ENCODE results near the gene PPP6C. TPM values are rescaled to one million over a fixed set of nuclear protein-coding genes. Genes with fewer than 3 reads are reported as not detected.
A peak's percentile ranks its signal among the peaks of the same experiment; 100 is the strongest.
"Not testable (repeated sequence)": the region's sequence is repeated elsewhere in the genome, so short reads cannot be mapped to it uniquely, and the experiment has no call there.

Gene PPP6C
- 10 to 100 TPM; 50.1 to 52.4 (median 51.4) TPM for total RNA-seq

GRCh38 chr9:125189361-125190289 is at the start of gene PPP6C:
TSS of gene PPP6C (minus strand) at chr9:125189803. CDS start at chr9:125189718, 85 bp downstream.
- H3K36me3 Mint-ChIP-seq (ENCODE audit: insufficient read depth) = peaks cover 3% of the 10 kb centered on the region
- DNase-seq (peak; percentile 96), ATAC-seq (peak; percentile 92 to 96)
- peak within 1 kb of the TSS; percentile 93 for H3K4me3 Mint-ChIP-seq
- peaks cover 54% of the 10 kb centered on the region for H3K4me1 Mint-ChIP-seq (ENCODE audit: low read depth)
- H3K9me3 Mint-ChIP-seq = no peaks in the 10 kb centered on the region
- no peaks in the 10 kb centered on the region for H3K27me3 Mint-ChIP-seq (ENCODE audit: low read depth)

- H3K9me3 Mint-ChIP-seq = no peaks in the 10 kb centered on the region
- peaks cover 55% of the 10 kb centered on the region for H3K36me3 Mint-ChIP-seq (ENCODE audit: insufficient read depth)
- H3K4me3 Mint-ChIP-seq = peak overlapping the region; percentile 99
- ATAC-seq = no peak
- no peaks in the 10 kb centered on the region for H3K27me3 Mint-ChIP-seq (ENCODE audit: low read depth)
- DNase-seq = no peak
- peaks cover 56% of the 10 kb centered on the region for H3K4me1 Mint-ChIP-seq (ENCODE audit: low read depth)
These were observed 49.4 kb upstream of the PPP6C start for GRCh38 chr9:125238915-125239446.

GRCh38 chr9:125238127-125238914 is 48.7 kb upstream of the PPP6C start:
- no peaks in the 10 kb centered on the region for H3K27me3 Mint-ChIP-seq (ENCODE audit: low read depth)
- H3K4me1 Mint-ChIP-seq (ENCODE audit: low read depth) = peaks cover 54% of the 10 kb centered on the region
- peak overlapping the region; percentile 99 for H3K4me3 Mint-ChIP-seq
- H3K36me3 Mint-ChIP-seq (ENCODE audit: insufficient read depth) = peaks cover 58% of the 10 kb centered on the region
- no peaks in the 10 kb centered on the region for H3K9me3 Mint-ChIP-seq
- DNase-seq = no peak
- no peak for ATAC-seq

- not testable (repeated sequence) for H3K9me3 Mint-ChIP-seq; H3K27me3 Mint-ChIP-seq (ENCODE audit: low read depth); DNase-seq; ATAC-seq
- Mint-ChIP-seq H3K4me1 (ENCODE audit: low read depth) (peaks cover 45% of the 10 kb centered on the region), H3K4me3 (peak overlapping the region; percentile 99), H3K36me3 (ENCODE audit: insufficient read depth) (peaks cover 62% of the 10 kb centered on the region)
These were observed 47.0 kb upstream of the PPP6C start for GRCh38 chr9:125236520-125237159.

GRCh38 chr9:125235804-125236519 is 46.4 kb upstream of the PPP6C start:
- peaks cover 59% of the 10 kb centered on the region for H3K36me3 Mint-ChIP-seq (ENCODE audit: insufficient read depth)
- no peaks in the 10 kb centered on the region for H3K9me3 Mint-ChIP-seq
- no peaks in the 10 kb centered on the region for H3K27me3 Mint-ChIP-seq (ENCODE audit: low read depth)
- peak overlapping the region; percentile 99 for H3K4me3 Mint-ChIP-seq
- peaks cover 45% of the 10 kb centered on the region for H3K4me1 Mint-ChIP-seq (ENCODE audit: low read depth)
- no peak for ATAC-seq
- no peak for DNase-seq

- not testable (repeated sequence) for H3K27me3 Mint-ChIP-seq (ENCODE audit: low read depth); ATAC-seq; H3K4me3 Mint-ChIP-seq; DNase-seq; H3K9me3 Mint-ChIP-seq
- Mint-ChIP-seq H3K4me1 (ENCODE audit: low read depth) (peaks cover 43% of the 10 kb centered on the region), H3K36me3 (ENCODE audit: insufficient read depth) (peaks cover 46% of the 10 kb centered on the region)
These were observed 44.5 kb upstream of the PPP6C start for GRCh38 chr9:125234099-125234498.

- DNase-seq (no peak), ATAC-seq (peak in 1 of 2 donors; percentile 30)
- Mint-ChIP-seq H3K4me3 (no peak overlapping the region), H3K27me3 (ENCODE audit: low read depth) (no peaks in the 10 kb centered on the region), H3K36me3 (ENCODE audit: insufficient read depth) (peaks cover 42% of the 10 kb centered on the region), H3K4me1 (ENCODE audit: low read depth) (peaks cover 39% of the 10 kb centered on the region), H3K9me3 (no peaks in the 10 kb centered on the region)
These were observed 44.1 kb upstream of the PPP6C start for GRCh38 chr9:125233678-125234077.

- Mint-ChIP-seq H3K4me1 (ENCODE audit: low read depth) (no peaks in the 10 kb centered on the region), H3K9me3 (no peaks in the 10 kb centered on the region), H3K27me3 (ENCODE audit: low read depth) (no peaks in the 10 kb centered on the region), H3K4me3 (no peak overlapping the region), H3K36me3 (ENCODE audit: insufficient read depth) (peaks cover 14% of the 10 kb centered on the region)
- ATAC-seq (no peak), DNase-seq (no peak)
These were observed 38.2 kb upstream of the PPP6C start for GRCh38 chr9:125227761-125228160.

GRCh38 chr9:125224858-125225257 is 35.3 kb upstream of the PPP6C start:
- H3K4me3 Mint-ChIP-seq; H3K4me1 Mint-ChIP-seq (ENCODE audit: low read depth); ATAC-seq; H3K9me3 Mint-ChIP-seq; DNase-seq; H3K27me3 Mint-ChIP-seq (ENCODE audit: low read depth): not testable (repeated sequence)
- peaks cover 13% of the 10 kb centered on the region for H3K36me3 Mint-ChIP-seq (ENCODE audit: insufficient read depth)

GRCh38 chr9:125218621-125219020 is 29.0 kb upstream of the PPP6C start:
- Mint-ChIP-seq H3K4me3 (no peak overlapping the region), H3K27me3 (ENCODE audit: low read depth) (no peaks in the 10 kb centered on the region), H3K36me3 (ENCODE audit: insufficient read depth) (peaks cover 15% of the 10 kb centered on the region), H3K9me3 (no peaks in the 10 kb centered on the region), H3K4me1 (ENCODE audit: low read depth) (no peaks in the 10 kb centered on the region)
- ATAC-seq (no peak), DNase-seq (no peak)

GRCh38 chr9:125214186-125214585 is 24.6 kb upstream of the PPP6C start:
- ATAC-seq (no peak), DNase-seq (no peak)
- Mint-ChIP-seq H3K4me3 (no peak overlapping the region), H3K4me1 (ENCODE audit: low read depth) (no peaks in the 10 kb centered on the region), H3K27me3 (ENCODE audit: low read depth) (no peaks in the 10 kb centered on the region), H3K36me3 (ENCODE audit: insufficient read depth) (peaks cover 21% of the 10 kb centered on the region), H3K9me3 (no peaks in the 10 kb centered on the region)

- peaks cover 32% of the 10 kb centered on the region for H3K36me3 Mint-ChIP-seq (ENCODE audit: insufficient read depth)
- no peak for DNase-seq
- ATAC-seq = no peak
- no peaks in the 10 kb centered on the region for H3K27me3 Mint-ChIP-seq (ENCODE audit: low read depth)
- no peak overlapping the region for H3K4me3 Mint-ChIP-seq
- H3K9me3 Mint-ChIP-seq = no peaks in the 10 kb centered on the region
- H3K4me1 Mint-ChIP-seq (ENCODE audit: low read depth) = peaks cover 10% of the 10 kb centered on the region
These were observed 14.9 kb upstream of the PPP6C start for GRCh38 chr9:125204477-125204876.

- H3K27me3 Mint-ChIP-seq (ENCODE audit: low read depth) = no peaks in the 10 kb centered on the region
- H3K36me3 Mint-ChIP-seq (ENCODE audit: insufficient read depth) = peaks cover 28% of the 10 kb centered on the region
- H3K4me3 Mint-ChIP-seq = no peak overlapping the region
- H3K4me1 Mint-ChIP-seq (ENCODE audit: low read depth) = peaks cover 13% of the 10 kb centered on the region
- ATAC-seq (no peak), DNase-seq (no peak)
- H3K9me3 Mint-ChIP-seq = no peaks in the 10 kb centered on the region
These were observed 13.4 kb upstream of the PPP6C start for GRCh38 chr9:125202846-125203618.
